IMR-90 (cell line): ENCODE measurements around the gene ATP4B. TPM values are rescaled to one million over a fixed set of nuclear protein-coding genes. Genes with fewer than 3 reads are reported as not detected.

ENCODE experiments used
- ATAC-seq: fragments of 200-7000 bp; cut with Tn5 transposase; 2 replicates; pipeline ENCODE4 v1.9.1; 2020; ENCODE audit warnings: low read depth, mild to moderate bottlenecking, moderate library complexity
- BruUV-seq: library from RNA; stranded (reverse); fragments of 400-500 nt; replicated peaks from 2 replicates; lab custom pipeline; 2021; lab: Mats Ljungman, UMichigan
- CTCF ChIA-PET: fragments of 300-600 bp; formaldehyde crosslinking; extraction: SDS; loops from one replicate; lab custom pipeline; 2021; ENCODE audit warnings: antibody characterized with exemption; lab: Yijun Ruan, JAX
- POLR2A ChIA-PET: fragments of 300-600 bp; sonication (Branson Sonifier 250); formaldehyde crosslinking; loops from one replicate; lab custom pipeline; 2022; ENCODE audit warnings: antibody characterized with exemption; ENCODE audit not compliant: unreplicated experiment; lab: Charles Lee
- DNase-seq: peaks from one replicate; pipeline ENCODE4 v3.0.0; 2013
- H2AFZ ChIP-seq: replicated peaks from 2 replicates; pipeline ENCODE3; 2013; ENCODE audit warnings: low read length, mild to moderate bottlenecking; ENCODE audit not compliant: poor library complexity
- H2AK5ac ChIP-seq: 2 replicates; pipeline ENCODE4 v1.6.1; 2013; ENCODE audit warnings: low read depth, low read length, inconsistent platforms
- H2AK9ac ChIP-seq: replicated peaks from 2 replicates; pipeline ENCODE3; 2013; ENCODE audit warnings: mild to moderate bottlenecking, low read depth, low read length, moderate library complexity; ENCODE audit not compliant: poor library complexity
- H2BK120ac ChIP-seq: 2 replicates; pipeline ENCODE4 v1.6.1; 2013; ENCODE audit warnings: low read depth, low read length, inconsistent platforms
- H2BK15ac ChIP-seq: 3 replicates; pipeline ENCODE4 v1.6.1; 2013; ENCODE audit warnings: low read depth, low read length, inconsistent platforms
- H2BK20ac ChIP-seq: 2 replicates; pipeline ENCODE4 v1.6.1; 2013; ENCODE audit warnings: low read depth, mild to moderate bottlenecking, inconsistent platforms, low read length, moderate library complexity
- H2BK5ac ChIP-seq: 2 replicates; pipeline ENCODE4 v1.6.1; 2013; ENCODE audit warnings: mild to moderate bottlenecking, low read depth, low read length, inconsistent platforms; ENCODE audit not compliant: poor library complexity, severe bottlenecking
- H3K14ac ChIP-seq: replicated peaks from 2 replicates; pipeline ENCODE4 v1.6.1; 2013; ENCODE audit warnings: low read depth, low read length, inconsistent platforms
- H3K18ac ChIP-seq: 2 replicates; pipeline ENCODE4 v1.6.1; 2013; ENCODE audit warnings: low read depth, low read length, control low read depth
- H3K23ac ChIP-seq: 2 replicates; pipeline ENCODE4 v1.6.1; 2013; ENCODE audit warnings: low read depth, low read length, inconsistent platforms
- H3K27ac ChIP-seq: 2 replicates; pipeline ENCODE4 v1.5.1; 2013; ENCODE audit warnings: mild to moderate bottlenecking, control low read depth, low read length; ENCODE audit not compliant: insufficient read depth
- H3K27me3 ChIP-seq: 2 replicates; pipeline ENCODE4 v1.6.1; 2013; ENCODE audit warnings: low read length; ENCODE audit not compliant: control insufficient read depth, insufficient read depth
- H3K36me3 ChIP-seq: 2 replicates; pipeline ENCODE4 v1.6.1; 2013; ENCODE audit warnings: low read length, mixed read lengths; ENCODE audit not compliant: control insufficient read depth, insufficient read depth
- H3K4ac ChIP-seq: 2 replicates; pipeline ENCODE4 v1.6.1; 2013; ENCODE audit warnings: low read depth, low read length, inconsistent platforms
- H3K4me1 ChIP-seq: 2 replicates; pipeline ENCODE4 v1.6.1; 2013; ENCODE audit warnings: low read length, mixed read lengths; ENCODE audit not compliant: control insufficient read depth, insufficient read depth
- H3K4me2 ChIP-seq: 2 replicates; pipeline ENCODE4 v1.6.1; 2013; ENCODE audit warnings: low read depth, mild to moderate bottlenecking, control low read depth, low read length, moderate library complexity
- H3K4me3 ChIP-seq: 2 replicates; pipeline ENCODE4 v1.5.1; 2013; ENCODE audit warnings: low read depth, mild to moderate bottlenecking, control low read depth, low read length, moderate library complexity; ENCODE audit not compliant: insufficient read depth
- H3K56ac ChIP-seq: 2 replicates; pipeline ENCODE4 v1.6.1; 2013; ENCODE audit warnings: low read length, inconsistent platforms; ENCODE audit not compliant: insufficient read depth; ENCODE audit errors: extremely low read depth
- H3K79me1 ChIP-seq, 2 experiments: 2 replicates each; pipeline ENCODE4 v1.6.1; 2013; ENCODE audit warnings: low read length in 2 of 2, inconsistent platforms in 1 of 2, low read depth in 1 of 2
- H3K9ac ChIP-seq: 2 replicates; pipeline ENCODE4 v1.6.1; 2013; ENCODE audit warnings: low read depth, low read length, control low read depth
- H3K9me1 ChIP-seq: 2 replicates; pipeline ENCODE4 v1.6.1; 2013; ENCODE audit warnings: low read length, inconsistent platforms; ENCODE audit not compliant: insufficient read depth
- H3K9me3 ChIP-seq: 2 replicates; pipeline ENCODE4 v1.6.1; 2013; ENCODE audit warnings: low read length; ENCODE audit not compliant: control insufficient read depth, insufficient read depth
- H4K20me1 ChIP-seq: 2 replicates; pipeline ENCODE4 v1.6.1; 2013; ENCODE audit warnings: low read length, inconsistent platforms; ENCODE audit not compliant: insufficient read depth
- H4K5ac ChIP-seq: 2 replicates; pipeline ENCODE4 v1.6.1; 2013; ENCODE audit warnings: mild to moderate bottlenecking, low read depth, low read length, control low read depth
- H4K8ac ChIP-seq, 2 experiments: 2 replicates each; pipeline ENCODE4 v1.6.1; 2013; ENCODE audit warnings: low read depth in 2 of 2, low read length in 2 of 2, control low read depth in 1 of 2, inconsistent platforms in 1 of 2
- H4K91ac ChIP-seq: 2 replicates; pipeline ENCODE4 v1.6.1; 2013; ENCODE audit warnings: low read depth, low read length, inconsistent platforms; ENCODE audit not compliant: insufficient read depth
- CEBPB ChIP-seq: IDR thresholded peaks from 2 replicates; pipeline ENCODE4 v1.6.1; 2012; ENCODE audit warnings: low read depth, low read length, improper control_type of control experiment
- CHD1 ChIP-seq: IDR thresholded peaks from 2 replicates; pipeline ENCODE4 v1.6.1; 2012; ENCODE audit warnings: low read depth, low read length, improper control_type of control experiment
- CTCF ChIP-seq: conservative IDR thresholded peaks from 2 replicates; pipeline ENCODE4 v1.5.1; 2012; ENCODE audit warnings: mild to moderate bottlenecking, low read depth, low read length, improper control_type of control experiment
- MAFK ChIP-seq: IDR thresholded peaks from 2 replicates; pipeline ENCODE4 v1.6.1; 2012; ENCODE audit warnings: low read depth, low read length, improper control_type of control experiment
- NFE2L2 ChIP-seq: fragments of 150-350 bp; IDR thresholded peaks from 2 replicates; pipeline ENCODE4 v1.6.1; 2016; ENCODE audit warnings: low read depth, mild to moderate bottlenecking, low read length
- POLR2A ChIP-seq: IDR thresholded peaks from 2 replicates; pipeline ENCODE4 v1.6.1; 2012; ENCODE audit warnings: mild to moderate bottlenecking, low read depth, low read length
- RFX5 ChIP-seq: IDR thresholded peaks from 2 replicates; pipeline ENCODE4 v1.8.0; 2012; ENCODE audit warnings: low read depth, mild to moderate bottlenecking, low read length, moderate library complexity
- SMC3 ChIP-seq: fragments of 150-350 bp; IDR thresholded peaks from 2 replicates; pipeline ENCODE4 v1.6.1; 2016; ENCODE audit warnings: low read depth, mild to moderate bottlenecking, antibody characterized with exemption, low read length, moderate library complexity
- WGBS, 2 experiments: methylation state at CpG; one replicate each; pipeline versions ENCODE4 v1.1.5 to v1.1.7; 2013; ENCODE audit warnings: missing lambda C conversion rate in 2 of 2; ENCODE audit not compliant: insufficient read length in 1 of 2; ENCODE audit errors: extremely low coverage in 2 of 2; 5-methylcytosine and 5-hydroxymethylcytosine counted together
- dilution Hi-C: fragments of 300-500 bp; cut with HindIII; formaldehyde crosslinking; loops from one replicate; pipeline ENCODE4 v1.14.3; 2018; ENCODE audit warnings: low sequenced_read_pairs; ENCODE audit not compliant: unreplicated experiment
- in situ Hi-C: fragments of 300-500 bp; cut with MboI; formaldehyde crosslinking; loops from 3 replicates; pipeline ENCODE4 v1.14.3; 2019; ENCODE audit warnings: low sequenced_read_pairs, inconsistent platforms, mixed read lengths
- intact Hi-C: fragments of 100-400 bp; cut with micrococcal nuclease; formaldehyde crosslinking; loops from 2 replicates; pipeline ENCODE4 v1.10.0; 2022
- polyA plus RNA-seq, 3 experiments: library from polyadenylated mRNA; depleted of rRNA; stranded (reverse); fragments of >200 nt; gene quantifications; 2 replicates each; pipeline ENCODE4 v1.2.3, GENCODE V29; 2012; ENCODE audit warnings: low replicate concordance in 1 of 3
- total RNA-seq: library from RNA; depleted of rRNA; stranded (reverse); fragments of >200 nt; gene quantifications from 2 replicates; pipeline ENCODE4 v1.2.3, GENCODE V29; 2012

The ATP4B gene
- total and polyA plus RNA-seq, 2 of the 4 experiments (the other 2 are of a cell fraction), result not detected

- POLR2A ChIA-PET, result no interaction called here
- Histone ChIP-seq H3K23ac (no peak overlapping the region), H3K18ac (no peak overlapping the region), H3K9ac (no peak overlapping the region), H3K4me1 (no peaks in the 10 kb centered on the region), H4K20me1 (peaks cover 11% of the 10 kb centered on the region; the same call in 1 of the 2 replicates), H3K4me3 (no peak overlapping the region), H3K4me2 (no peak overlapping the region), H3K56ac (no peak overlapping the region), H2BK5ac (no peak overlapping the region), H3K36me3 (no peaks in the 10 kb centered on the region), H2BK120ac (no peak overlapping the region), H4K91ac (no peak overlapping the region), H4K8ac (no peak overlapping the region), H3K9me3 (no peaks in the 10 kb centered on the region), H2BK20ac (no peak overlapping the region), H4K5ac (no peak overlapping the region), H3K27me3 (peaks cover 16% of the 10 kb centered on the region), H3K79me1 (no peaks in the 10 kb centered on the region), H3K9me1 (peaks cover 3% of the 10 kb centered on the region; the same call in 1 of the 2 replicates), H3K14ac (no peak overlapping the region), H2AFZ (no peak overlapping the region), H2AK9ac (no peak overlapping the region), H2BK15ac (no peak overlapping the region), H2AK5ac (no peak overlapping the region), H3K27ac (no peak overlapping the region), H3K4ac (no peak overlapping the region)
- no TSS peak for BruUV-seq
- ATAC-seq (no peak), DNase-seq (no peak)
- TF ChIP-seq CHD1 (no peak), RFX5 (no peak), SMC3 (no peak), POLR2A (no peak), CEBPB (no peak), MAFK (no peak), CTCF (no peak), NFE2L2 (no peak)
- in situ Hi-C loops, result no loop called here
- CTCF ChIA-PET, result interaction anchor here (0.6 kb wide), 1 partner anchor 72 kb away, joined by 3 read pairs; no protein-coding TSS in a partner anchor
- dilution Hi-C loops, result no loop called here
- intact Hi-C loops, result no loop called here
- WGBS, 2 experiments, result 67% methylated on average over 3 of the region's 13 CpGs; no CpG with 5 or more reads in 1 of the 2 experiments
Measured at GRCh38 chr13:113669231-113669754, 11.3 kb upstream of the ATP4B start.
